ENCODE measurements around the gene NECTIN1.

Gene NECTIN1

DNA sequence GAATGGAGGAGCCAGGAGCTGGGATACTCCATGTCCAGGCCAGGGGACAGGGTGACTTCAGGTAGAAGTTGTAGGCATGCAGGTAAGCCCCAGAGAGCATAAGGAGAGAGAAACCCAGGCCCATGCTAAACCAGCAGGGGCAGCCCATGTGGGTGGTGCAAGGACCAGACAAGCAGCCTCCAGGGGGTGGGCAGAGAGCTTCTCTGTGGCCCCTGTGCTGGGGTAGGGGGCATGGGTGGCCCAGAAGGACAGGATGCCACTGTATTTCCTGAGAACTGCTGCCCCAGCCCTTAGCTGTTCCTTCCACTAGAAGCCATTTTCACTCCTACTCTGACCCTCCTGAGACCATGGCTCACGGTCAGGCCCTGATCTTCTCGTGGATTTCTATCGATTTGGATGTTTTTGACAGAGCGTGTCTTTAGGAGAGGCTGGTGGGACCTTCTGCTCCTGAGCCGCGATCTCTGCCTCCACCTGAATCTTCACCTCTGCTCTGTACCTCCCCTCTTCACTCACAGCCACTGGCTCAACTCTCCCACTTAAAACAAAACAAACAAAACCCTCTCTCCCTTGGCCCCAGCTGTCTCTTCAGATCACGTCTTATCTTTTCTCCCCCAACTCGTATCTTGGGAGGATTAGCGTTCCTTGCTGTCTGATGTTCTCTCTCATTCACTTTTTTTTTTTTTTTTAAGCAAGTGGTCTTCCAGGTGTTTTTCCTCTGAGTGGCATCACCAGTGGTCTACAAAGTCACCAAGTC, 112.2 kb downstream of the NECTIN1 start:
- Histone ChIP-seq H3K27me3 (ENCODE audit: control insufficient read depth in 1 of 2, insufficient read depth in 2 of 2, low read length in 2 of 2) (no peaks in the 10 kb centered on the region), H3K4me3 (ENCODE audit: low read depth in 1 of 2, low read length in 2 of 2) (no peak overlapping the region), H3K36me3 (ENCODE audit: insufficient read depth, low read length) (no peaks in the 10 kb centered on the region), H3K27ac (ENCODE audit: low read depth, low read length) (no peak overlapping the region), H3K4me1 (ENCODE audit: insufficient read depth, low read length) (no peaks in the 10 kb centered on the region), H3K9me3 (ENCODE audit: low read length) (no peaks in the 10 kb centered on the region), H3K9ac (ENCODE audit: low read length) (no peak overlapping the region)

DNA sequence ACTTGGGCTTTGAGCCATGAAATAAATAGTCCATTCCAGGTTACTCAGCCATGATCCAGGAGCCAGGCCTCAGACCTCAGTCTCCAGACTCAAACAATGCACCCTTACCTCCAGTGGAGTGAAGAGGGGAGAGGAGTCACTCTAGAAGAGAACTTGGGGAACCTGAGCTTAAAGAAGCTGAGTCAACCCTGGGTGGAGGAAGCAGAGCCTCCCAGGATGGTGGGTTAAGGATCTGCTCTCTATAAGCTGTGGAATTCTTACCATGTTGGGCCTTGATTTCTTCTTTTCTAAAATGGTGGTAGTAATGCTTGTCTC, 113.2 kb downstream of the NECTIN1 start:
- no peak overlapping the region for H3K9ac ChIP-seq (ENCODE audit: low read length)
- no peak overlapping the region for H3K4me3 ChIP-seq (ENCODE audit: low read depth in 1 of 2, low read length in 2 of 2)
- H3K9me3 ChIP-seq (ENCODE audit: low read length): no peaks in the 10 kb centered on the region
- no peaks in the 10 kb centered on the region for H3K4me1 ChIP-seq (ENCODE audit: insufficient read depth, low read length)
- H3K27ac ChIP-seq (ENCODE audit: low read depth, low read length): no peak overlapping the region
- no peaks in the 10 kb centered on the region for H3K27me3 ChIP-seq (ENCODE audit: control insufficient read depth in 1 of 2, insufficient read depth in 2 of 2, low read length in 2 of 2)
- H3K36me3 ChIP-seq (ENCODE audit: insufficient read depth, low read length): no peaks in the 10 kb centered on the region

DNA sequence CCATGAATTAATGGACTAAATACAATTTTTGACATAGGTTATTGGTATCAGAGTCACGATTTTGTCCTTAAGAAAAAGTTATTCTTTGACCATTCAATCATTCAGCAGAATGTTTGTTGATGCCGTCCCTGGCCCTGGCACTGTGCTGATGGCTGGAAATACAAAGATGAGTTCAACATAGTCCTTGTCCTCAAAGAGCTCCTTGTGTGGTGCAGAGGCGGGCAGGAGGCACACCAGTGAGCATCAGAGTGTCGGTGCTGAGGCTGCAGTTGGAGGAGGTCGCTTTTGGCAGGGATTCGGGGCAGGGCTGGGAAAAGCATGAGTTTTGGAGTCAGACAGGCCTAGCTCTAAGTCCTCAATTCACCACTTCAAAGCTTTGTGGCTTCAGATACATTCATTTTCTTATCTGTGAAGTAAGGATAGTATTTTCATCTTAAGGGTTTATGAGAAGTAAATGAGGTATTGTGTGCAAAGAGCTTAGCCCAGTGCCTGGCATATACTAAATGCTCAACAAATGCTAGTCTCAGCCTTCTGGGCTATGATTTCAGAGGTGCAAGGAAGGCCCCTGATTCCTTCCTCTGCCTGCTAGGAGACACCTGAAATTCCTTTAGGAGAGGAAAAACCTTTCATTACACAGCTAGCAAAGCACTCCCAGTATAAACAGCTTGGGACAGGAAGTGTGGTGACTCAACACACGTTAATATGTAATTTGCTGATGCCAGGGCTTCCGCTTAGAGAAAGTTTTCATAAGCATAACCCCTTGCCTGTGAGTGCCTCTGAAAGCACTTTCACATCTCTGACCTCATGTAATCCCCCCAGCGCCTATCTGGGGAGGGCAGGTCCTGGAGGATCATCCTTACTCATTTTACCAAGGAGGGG, 113.8 kb downstream of the NECTIN1 start:
- no peak overlapping the region for H3K27ac ChIP-seq (ENCODE audit: low read depth, low read length)
- no peak overlapping the region for H3K9ac ChIP-seq (ENCODE audit: low read length)
- H3K27me3 ChIP-seq (ENCODE audit: control insufficient read depth in 1 of 2, insufficient read depth in 2 of 2, low read length in 2 of 2): no peaks in the 10 kb centered on the region
- no peak overlapping the region for H3K4me3 ChIP-seq (ENCODE audit: low read depth in 1 of 2, low read length in 2 of 2)
- no peaks in the 10 kb centered on the region for H3K4me1 ChIP-seq (ENCODE audit: insufficient read depth, low read length)
- H3K9me3 ChIP-seq (ENCODE audit: low read length): no peaks in the 10 kb centered on the region
- H3K36me3 ChIP-seq (ENCODE audit: insufficient read depth, low read length): no peaks in the 10 kb centered on the region

DNA sequence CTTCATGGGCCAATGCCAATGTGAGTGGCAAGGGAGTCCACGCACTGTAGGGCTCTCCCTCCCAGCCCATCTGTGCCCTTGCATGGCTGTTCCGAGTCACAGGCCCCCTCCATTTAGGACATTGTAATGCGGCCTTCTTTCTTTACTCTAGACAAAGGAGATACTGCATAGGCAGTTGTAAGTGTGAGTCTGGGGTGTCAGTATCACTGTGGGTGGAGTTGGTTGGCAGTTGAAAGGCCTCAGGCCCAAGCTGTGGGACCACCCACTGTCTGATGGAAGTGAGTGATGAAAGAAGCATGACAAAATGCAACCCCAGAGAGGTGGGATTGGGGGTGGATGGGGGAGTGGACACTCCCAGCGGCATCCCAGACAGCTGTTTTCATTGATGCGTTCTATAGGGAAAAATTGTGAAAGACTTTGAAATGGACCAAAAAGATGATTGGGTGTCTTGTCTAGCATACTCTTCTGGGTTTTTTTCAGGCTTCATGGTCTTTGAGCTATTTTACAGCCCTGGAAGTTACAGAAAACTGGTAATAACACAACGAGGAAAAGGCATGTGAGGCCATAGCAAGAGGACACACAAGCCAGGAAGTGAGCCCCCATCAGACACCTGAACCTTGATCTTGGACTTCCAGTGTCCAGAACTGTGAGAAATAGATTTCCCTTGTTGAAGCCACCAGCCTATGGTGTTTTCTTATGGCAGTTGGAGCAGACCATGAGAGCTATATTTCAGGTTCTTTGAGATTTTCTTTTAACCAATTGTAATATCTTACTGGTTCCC, 114.6 kb downstream of the NECTIN1 start:
- no peaks in the 10 kb centered on the region for H3K4me1 ChIP-seq (ENCODE audit: insufficient read depth, low read length)
- H3K27me3 ChIP-seq (ENCODE audit: control insufficient read depth in 1 of 2, insufficient read depth in 2 of 2, low read length in 2 of 2): no peaks in the 10 kb centered on the region
- H3K36me3 ChIP-seq (ENCODE audit: insufficient read depth, low read length): no peaks in the 10 kb centered on the region
- H3K9ac ChIP-seq (ENCODE audit: low read length): no peak overlapping the region
- H3K4me3 ChIP-seq (ENCODE audit: low read depth in 1 of 2, low read length in 2 of 2): no peak overlapping the region
- no peak overlapping the region for H3K27ac ChIP-seq (ENCODE audit: low read depth, low read length)
- no peaks in the 10 kb centered on the region for H3K9me3 ChIP-seq (ENCODE audit: low read length)

DNA sequence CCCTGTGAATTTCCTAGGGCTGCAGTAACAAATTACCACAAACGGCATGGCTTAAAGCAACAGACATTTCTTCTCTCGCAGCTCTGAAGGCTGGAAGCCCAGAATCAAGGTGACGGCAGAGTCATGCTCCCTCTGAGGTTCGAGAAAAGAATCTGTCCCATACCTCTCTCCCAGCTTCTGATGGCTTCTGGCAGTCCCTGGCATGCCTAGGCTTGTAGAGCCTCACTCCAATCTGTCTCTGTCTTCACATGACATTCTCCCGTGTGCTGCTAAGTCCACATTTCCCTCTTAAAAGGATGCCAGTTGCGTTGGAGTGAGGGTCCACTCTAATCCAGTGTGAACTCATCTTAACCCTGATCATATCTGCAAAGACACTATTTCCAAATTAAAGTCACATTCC, 116.2 kb downstream of the NECTIN1 start:
- Histone ChIP-seq H3K27me3 (ENCODE audit: control insufficient read depth in 1 of 2, insufficient read depth in 2 of 2, low read length in 2 of 2) (no peaks in the 10 kb centered on the region), H3K9ac (ENCODE audit: low read length) (no peak overlapping the region), H3K27ac (ENCODE audit: low read depth, low read length) (no peak overlapping the region), H3K4me1 (ENCODE audit: insufficient read depth, low read length) (no peaks in the 10 kb centered on the region), H3K36me3 (ENCODE audit: insufficient read depth, low read length) (no peaks in the 10 kb centered on the region), H3K9me3 (ENCODE audit: low read length) (no peaks in the 10 kb centered on the region), H3K4me3 (ENCODE audit: low read depth in 1 of 2, low read length in 2 of 2) (no peak overlapping the region)

DNA sequence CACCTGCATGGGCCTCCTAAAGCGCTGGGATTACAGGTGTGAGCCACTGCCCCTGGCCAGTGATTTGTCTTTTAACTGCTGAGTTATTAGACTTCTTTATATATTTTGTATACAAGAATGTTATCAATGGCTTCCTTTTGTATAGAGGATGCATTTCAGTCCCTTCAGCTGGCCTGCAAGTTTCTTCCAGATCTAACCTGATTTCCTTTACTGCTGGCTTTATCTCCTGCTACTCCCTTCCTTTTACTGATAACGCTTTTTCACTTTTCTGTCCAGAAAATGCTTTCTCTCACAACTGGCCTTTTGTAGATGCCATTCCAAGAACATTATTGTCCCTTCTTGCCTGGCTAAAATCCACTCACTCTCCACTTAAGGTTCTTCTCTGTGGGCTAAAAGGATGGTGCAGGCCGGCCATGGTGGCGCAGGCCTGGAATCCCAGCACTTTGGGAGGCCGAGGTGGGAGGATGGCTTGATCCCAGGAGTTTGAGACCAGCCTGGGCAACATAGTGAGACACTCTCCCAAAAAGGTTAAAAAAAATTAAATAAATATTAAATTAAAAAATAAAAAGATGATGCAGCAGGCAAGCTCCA, 118.1 kb downstream of the NECTIN1 start:
- Histone ChIP-seq H3K9me3 (ENCODE audit: low read length) (no peaks in the 10 kb centered on the region), H3K4me1 (ENCODE audit: insufficient read depth, low read length) (no peaks in the 10 kb centered on the region), H3K4me3 (ENCODE audit: low read depth in 1 of 2, low read length in 2 of 2) (no peak overlapping the region), H3K36me3 (ENCODE audit: insufficient read depth, low read length) (no peaks in the 10 kb centered on the region), H3K27me3 (ENCODE audit: control insufficient read depth in 1 of 2, insufficient read depth in 2 of 2, low read length in 2 of 2) (no peaks in the 10 kb centered on the region), H3K9ac (ENCODE audit: low read length) (no peak overlapping the region), H3K27ac (ENCODE audit: low read depth, low read length) (no peak overlapping the region)

DNA sequence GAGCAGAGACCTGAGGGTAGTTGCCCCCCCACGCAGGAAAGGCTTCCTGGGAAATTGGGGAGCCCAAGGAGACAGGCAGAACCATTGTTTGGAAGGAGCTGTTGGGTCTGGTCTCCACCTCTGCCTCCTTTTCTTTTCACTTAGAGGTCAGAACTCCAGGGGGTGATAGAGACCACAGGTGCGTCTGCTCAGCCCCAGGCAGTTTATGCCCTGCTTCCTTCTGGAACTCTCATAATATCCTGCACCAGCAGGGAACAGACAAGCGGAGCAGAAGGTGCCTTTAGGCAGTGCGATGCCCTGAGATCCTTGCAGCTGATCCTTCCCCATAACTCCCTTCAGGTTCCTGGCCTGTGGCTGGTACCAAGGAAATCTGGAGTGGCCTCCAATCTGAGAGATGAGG, 120.2 kb downstream of the NECTIN1 start:
- H3K9ac ChIP-seq (ENCODE audit: low read length): no peak overlapping the region
- no peaks in the 10 kb centered on the region for H3K36me3 ChIP-seq (ENCODE audit: insufficient read depth, low read length)
- no peaks in the 10 kb centered on the region for H3K4me1 ChIP-seq (ENCODE audit: insufficient read depth, low read length)
- no peaks in the 10 kb centered on the region for H3K9me3 ChIP-seq (ENCODE audit: low read length)
- peaks cover 0 to 9% of the 10 kb centered on the region in 2 donors for H3K27me3 ChIP-seq (ENCODE audit: control insufficient read depth in 1 of 2, insufficient read depth in 2 of 2, low read length in 2 of 2)
- no peak overlapping the region for H3K27ac ChIP-seq (ENCODE audit: low read depth, low read length)
- H3K4me3 ChIP-seq (ENCODE audit: low read depth in 1 of 2, low read length in 2 of 2): no peak overlapping the region

DNA sequence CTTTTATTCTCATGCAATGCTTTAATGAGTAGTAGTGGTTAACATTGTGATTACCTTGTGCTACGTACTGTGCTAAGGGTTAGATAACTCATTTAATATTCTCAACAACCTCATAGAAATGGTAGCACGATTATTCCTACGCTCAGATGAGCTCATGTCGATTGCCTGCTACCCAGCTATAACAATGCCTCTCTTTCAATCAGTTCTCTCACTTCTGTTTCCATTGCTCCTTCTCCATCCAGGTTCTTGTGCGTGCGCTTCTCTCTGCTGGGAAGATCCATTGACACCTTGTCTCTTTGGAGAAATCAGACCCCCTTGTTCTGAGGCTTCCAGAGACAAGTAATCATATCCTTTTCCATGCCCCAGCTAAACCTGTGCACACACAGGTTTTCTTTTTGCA, 120.8 kb downstream of the NECTIN1 start:
- Histone ChIP-seq H3K9ac (ENCODE audit: low read length) (no peak overlapping the region), H3K27ac (ENCODE audit: low read depth, low read length) (no peak overlapping the region), H3K4me3 (ENCODE audit: low read depth in 1 of 2, low read length in 2 of 2) (no peak overlapping the region), H3K36me3 (ENCODE audit: insufficient read depth, low read length) (no peaks in the 10 kb centered on the region), H3K27me3 (ENCODE audit: control insufficient read depth in 1 of 2, insufficient read depth in 2 of 2, low read length in 2 of 2) (peaks cover 0 to 9% of the 10 kb centered on the region in 2 donors), H3K4me1 (ENCODE audit: insufficient read depth, low read length) (no peaks in the 10 kb centered on the region), H3K9me3 (ENCODE audit: low read length) (no peaks in the 10 kb centered on the region)

DNA sequence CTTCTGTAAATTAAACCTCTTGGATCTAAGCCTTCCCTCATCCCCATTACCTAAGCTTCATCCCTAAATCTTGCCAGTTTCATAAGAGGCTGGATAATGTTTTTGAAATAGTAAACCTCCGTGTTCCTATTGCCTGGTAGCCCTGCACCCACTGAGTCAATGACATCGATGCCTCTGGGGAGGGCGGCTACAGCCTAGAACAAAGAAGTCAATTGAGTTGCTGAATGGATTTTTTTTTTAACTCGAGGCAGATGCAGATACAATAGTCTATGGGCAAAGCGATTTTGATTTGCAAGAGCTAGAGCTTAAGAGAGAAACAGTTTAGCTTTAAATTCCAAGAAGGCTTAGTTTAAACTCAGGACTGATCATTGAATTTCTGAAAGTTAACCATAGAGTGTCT, 121.3 kb downstream of the NECTIN1 start:
- Histone ChIP-seq H3K4me1 (ENCODE audit: insufficient read depth, low read length) (no peaks in the 10 kb centered on the region), H3K36me3 (ENCODE audit: insufficient read depth, low read length) (no peaks in the 10 kb centered on the region), H3K9ac (ENCODE audit: low read length) (no peak overlapping the region), H3K27ac (ENCODE audit: low read depth, low read length) (no peak overlapping the region), H3K4me3 (ENCODE audit: low read depth in 1 of 2, low read length in 2 of 2) (no peak overlapping the region), H3K9me3 (ENCODE audit: low read length) (no peaks in the 10 kb centered on the region), H3K27me3 (ENCODE audit: control insufficient read depth in 1 of 2, insufficient read depth in 2 of 2, low read length in 2 of 2) (peaks cover 0 to 9% of the 10 kb centered on the region in 2 donors)

DNA sequence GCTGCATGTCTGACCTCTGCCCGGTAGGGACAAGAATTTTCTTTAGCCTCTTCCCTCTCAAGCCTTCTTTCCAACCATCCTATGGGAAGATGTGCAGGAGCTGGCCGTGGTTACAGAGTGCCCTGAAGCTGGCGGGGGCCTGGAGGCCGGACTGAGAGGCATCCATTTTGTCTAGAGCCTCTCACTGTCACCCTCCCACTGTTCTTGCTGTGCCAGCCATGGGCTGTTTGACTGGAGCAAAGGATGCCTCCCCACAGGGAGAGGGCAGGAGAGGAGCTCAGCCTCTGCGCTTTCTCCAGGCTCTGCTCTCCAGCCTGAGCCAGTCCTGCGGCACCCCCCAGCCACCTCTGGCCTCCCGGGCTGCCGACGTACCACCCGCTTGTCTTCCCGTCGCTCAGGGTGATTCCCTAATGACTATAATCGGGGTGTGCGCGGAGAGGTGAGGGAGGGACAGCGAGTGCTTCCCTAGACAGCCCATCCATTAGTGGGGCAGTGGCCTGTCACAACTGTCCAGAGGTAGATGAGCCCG, 123.8 kb downstream of the NECTIN1 start:
- H3K9me3 ChIP-seq (ENCODE audit: low read length): no peaks in the 10 kb centered on the region
- H3K4me1 ChIP-seq (ENCODE audit: insufficient read depth, low read length): no peaks in the 10 kb centered on the region
- H3K4me3 ChIP-seq (ENCODE audit: low read depth in 1 of 2, low read length in 2 of 2): no peak overlapping the region
- peaks cover 0 to 9% of the 10 kb centered on the region in 2 donors for H3K27me3 ChIP-seq (ENCODE audit: control insufficient read depth in 1 of 2, insufficient read depth in 2 of 2, low read length in 2 of 2)
- no peaks in the 10 kb centered on the region for H3K36me3 ChIP-seq (ENCODE audit: insufficient read depth, low read length)
- H3K27ac ChIP-seq (ENCODE audit: low read depth, low read length): no peak overlapping the region
- H3K9ac ChIP-seq (ENCODE audit: low read length): no peak overlapping the region

Data from muscle layer of colon (tissue), 2 donors.